K562 (cell line): ENCODE data around the gene KIAA0513. TPM values are rescaled to one million over a fixed set of nuclear protein-coding genes. Genes with fewer than 3 reads are reported as not detected.

Source experiments
- ATAC-seq: fragments of 200-7000 bp; cut with Tn5 transposase; 3 replicates; pipeline ENCODE4 v1.9.1; 2020; ENCODE audit warnings: moderate library complexity
- BruUV-seq: library from RNA; stranded (reverse); fragments of 400-500 nt; replicated peaks from 2 replicates; lab custom pipeline; 2021; lab: Mats Ljungman, UMichigan
- CTCF ChIA-PET: fragments of 300-600 bp; formaldehyde crosslinking; extraction: SDS; loops from one replicate; lab custom pipeline; 2021; ENCODE audit warnings: low intra/inter-chr PET ratio; lab: Yijun Ruan, JAX
- POLR2A ChIA-PET: fragments of 300-600, 350-650 bp; sonication (Branson Sonifier 250); formaldehyde crosslinking; extraction: SDS; loops from one replicate; lab custom pipeline; 2021; ENCODE audit warnings: antibody characterized with exemption, inconsistent platforms; lab: Yijun Ruan, JAX
- DNase-seq, 4 experiments: peaks; one replicate each; pipeline versions ENCODE4 v3.0.0 to v3.0.0-alpha.2; 2011 to 2018; ENCODE audit warnings: low spot score in 3 of 4, mixed read lengths in 3 of 4; ENCODE audit errors: extremely low read depth in 1 of 4
- FAIRE-seq: peaks from 2 replicates; lab custom pipeline; 2011; peaks lifted over from hg19 to GRCh38; lab: Jason Lieb, UNC
- H2AFZ ChIP-seq: 2 replicates; pipeline ENCODE4 v1.6.0; 2011; ENCODE audit warnings: low read depth, low read length, control low read depth, inconsistent platforms
- H3K27ac ChIP-seq: fragments of 200-600 bp; 3 replicates; pipeline ENCODE4 v1.8.0; 2011; ENCODE audit warnings: low read depth, mild to moderate bottlenecking, control low read depth, inconsistent platforms, low read length, moderate library complexity, mixed read lengths; ENCODE audit errors: extremely low read depth
- H3K27me3 ChIP-seq, 2 experiments: fragments of 300-600 bp in 1 of 2; 2 replicates in 1 of 2; 3 replicates in 1 of 2; pipeline versions ENCODE4 v1.6.0 to v1.8.0; 2011; ENCODE audit warnings: inconsistent platforms in 2 of 2, low read length in 2 of 2, mild to moderate bottlenecking in 1 of 2, mixed read lengths in 1 of 2, moderate library complexity in 1 of 2; ENCODE audit not compliant: control insufficient read depth in 2 of 2, insufficient read depth in 2 of 2
- H3K36me3 ChIP-seq: fragments of 300-600 bp; 3 replicates; pipeline ENCODE4 v1.8.0; 2011; ENCODE audit warnings: mild to moderate bottlenecking, low read length, inconsistent platforms; ENCODE audit not compliant: control insufficient read depth, insufficient read depth
- H3K4me1 ChIP-seq, 2 experiments: fragments of 200-600 bp in 1 of 2; replicated peaks in 1 of 2; 2 replicates in 1 of 2; 3 replicates in 1 of 2; pipeline versions ENCODE4 v1.5.1 to v1.8.0; 2011; ENCODE audit warnings: inconsistent platforms in 2 of 2, low read length in 2 of 2, mild to moderate bottlenecking in 1 of 2, mixed read lengths in 1 of 2, moderate library complexity in 1 of 2; ENCODE audit not compliant: control insufficient read depth in 2 of 2, insufficient read depth in 2 of 2
- H3K4me2 ChIP-seq: 2 replicates; pipeline ENCODE4 v1.6.1; 2011; ENCODE audit warnings: low read length, control low read depth, inconsistent platforms, mixed read lengths; ENCODE audit not compliant: insufficient read depth
- H3K4me3 ChIP-seq: fragments of 200-600 bp; sonication (generic), shearing (Covaris generic); 2 replicates; pipeline ENCODE4 v1.5.1; 2016; ENCODE audit warnings: control low read depth, inconsistent platforms
- H3K79me2 ChIP-seq: fragments of 200-600 bp; 3 replicates; pipeline ENCODE4 v1.8.0; 2011; ENCODE audit warnings: low read length, inconsistent platforms; ENCODE audit not compliant: control insufficient read depth, insufficient read depth
- H3K9ac ChIP-seq, 2 experiments: 2 replicates each; pipeline versions ENCODE4 v1.6.0 to v1.6.1; 2011; ENCODE audit warnings: low read depth in 2 of 2, low read length in 2 of 2, control low read depth in 1 of 2, inconsistent platforms in 1 of 2, mild to moderate bottlenecking in 1 of 2, mixed read lengths in 1 of 2; ENCODE audit not compliant: insufficient read depth in 1 of 2
- H3K9me1 ChIP-seq: one replicate; pipeline ENCODE4 v1.6.0; 2011; ENCODE audit warnings: inconsistent platforms, mild to moderate bottlenecking, low read length, moderate library complexity; ENCODE audit not compliant: control insufficient read depth, insufficient read depth
- H3K9me3 ChIP-seq: replicated peaks from 2 replicates; pipeline ENCODE4 v1.5.1; 2011; ENCODE audit warnings: low read depth, low read length, inconsistent platforms; ENCODE audit not compliant: control insufficient read depth, insufficient read depth
- H4K20me1 ChIP-seq: replicated peaks from 2 replicates; pipeline ENCODE4 v1.6.1; 2011; ENCODE audit warnings: low read length, inconsistent platforms, mixed read lengths; ENCODE audit not compliant: control insufficient read depth, insufficient read depth
- BCL6 ChIP-seq: fragments of 250-450 bp; sonication (Bioruptor Pico); IDR thresholded peaks from 2 replicates; pipeline ENCODE4 v1.4.0; 2020
- JUN ChIP-seq, 2 experiments: sonication (generic) in 1 of 2; formaldehyde crosslinking in 1 of 2; IDR thresholded peaks; 2 replicates each; pipeline versions ENCODE4 v1.6.1 to v1.8.0; 2012 to 2022; ENCODE audit warnings: borderline replicate concordance in 2 of 2, mild to moderate bottlenecking in 2 of 2, improper control_type of control experiment in 1 of 2, low read depth in 1 of 2, low read length in 1 of 2, missing genetic modification reagents in 1 of 2
- KAT8 ChIP-seq: fragments of 450-650 bp; IDR thresholded peaks from 2 replicates; pipeline ENCODE4 v1.6.1; 2016; ENCODE audit warnings: low read depth, mild to moderate bottlenecking
- MEIS2 ChIP-seq: fragments of 450-650 bp; IDR thresholded peaks from 2 replicates; pipeline ENCODE4 v1.6.1; 2014; ENCODE audit warnings: mild to moderate bottlenecking; ENCODE audit not compliant: partially characterized antibody
- RBBP5 ChIP-seq: fragments of 200-600 bp; sonication (generic); IDR thresholded peaks from 2 replicates; pipeline ENCODE4 v1.6.1; 2012; ENCODE audit warnings: borderline replicate concordance, mild to moderate bottlenecking, low read length, control low read depth, inconsistent platforms; ENCODE audit not compliant: insufficient read depth, poor library complexity, severe bottlenecking
- RBM39 ChIP-seq: fragments of 200-400 bp; formaldehyde crosslinking; optimal IDR thresholded peaks from 2 replicates; pipeline ENCODE3; 2018; ENCODE audit warnings: low read depth, low read length
- ZNF316 ChIP-seq: fragments of 450-650 bp; IDR thresholded peaks from 2 replicates; pipeline ENCODE4 v1.6.1; 2016
- ZNF57 ChIP-seq: fragments of 450-650 bp; formaldehyde crosslinking; IDR thresholded peaks from 2 replicates; pipeline ENCODE4 v1.4.0; 2020; ENCODE audit warnings: mild to moderate bottlenecking, moderate library complexity
- ZNF707 ChIP-seq: fragments of 250-450 bp; sonication (Bioruptor Pico); conservative IDR thresholded peaks from 2 replicates; pipeline ENCODE4 v1.8.0; 2022; ENCODE audit warnings: inconsistent platforms, mild to moderate bottlenecking, moderate library complexity
- ZNF76 ChIP-seq: fragments of 250-450 bp; sonication (Bioruptor Pico); IDR thresholded peaks from 2 replicates; pipeline ENCODE4 v1.4.0; 2020; ENCODE audit warnings: mild to moderate bottlenecking, moderate library complexity, borderline replicate concordance
- WGBS: fragments of 100-300 bp; shearing (Covaris generic); methylation state at CpG from one replicate; pipeline ENCODE4 v1.1.6; 2016; ENCODE audit warnings: low coverage, mixed read lengths; ENCODE audit not compliant: insufficient coverage; ENCODE audit errors: missing lambda C conversion rate; 5-methylcytosine and 5-hydroxymethylcytosine counted together
- in situ Hi-C: fragments of 300-500 bp; cut with MboI; formaldehyde crosslinking; loops from 4 replicates; pipeline ENCODE4 v1.15.0; 2018; ENCODE audit warnings: inconsistent platforms, mixed read lengths
- intact Hi-C: fragments of 100-400 bp; cut with micrococcal nuclease; formaldehyde crosslinking; loops from 2 replicates; pipeline ENCODE4 v1.14.2; 2022
- polyA plus RNA-seq, 8 experiments: library from polyadenylated mRNA; depleted of rRNA in 4 of 8; stranded (reverse) in 5 of 8; unstranded in 3 of 8; fragments of >200 nt; fragmentation: Nextera tagmentation in 2 of 8; fragmentation: Illumina TruSeq in 1 of 8; extraction: Ambion mirVana in 2 of 8; extraction: Trizol in 1 of 8; gene quantifications; 2 replicates each; pipeline versions ENCODE4 v1.2.1 to v1.2.3, GENCODE V29; 2011 to 2014; ENCODE audit warnings: inconsistent platforms in 1 of 8, missing spikeins in 1 of 8
- total RNA-seq, 7 experiments: library from RNA; depleted of rRNA in 6 of 7; stranded (reverse); fragments of >200 nt in 6 of 7; fragmentation: Illumina TruSeq in 2 of 7; extraction: Trizol in 2 of 7; gene quantifications; 2 replicates each; pipeline versions ENCODE4 v1.2.1 to v1.2.3, GENCODE V29; 2011 to 2021; ENCODE audit warnings: low replicate concordance in 1 of 7
- TF ChIP-seq, protein P1 (sequence below): fragments of 450-650 bp; IDR thresholded peaks from 2 replicates; pipeline ENCODE4 v1.6.1; 2016
- TF ChIP-seq, protein P2 (sequence below): sonication (generic); formaldehyde crosslinking; IDR thresholded peaks from 2 replicates; pipeline ENCODE4 v1.9.0; 2022; ENCODE audit warnings: mild to moderate bottlenecking, missing genetic modification reagents
- TF ChIP-seq, protein P3 (sequence below): fragments of 450-650 bp; formaldehyde crosslinking; IDR thresholded peaks from 2 replicates; pipeline ENCODE4 v1.4.0; 2022; ENCODE audit warnings: missing genetic modification characterization

The KIAA0513 gene
- total and polyA plus RNA-seq, 9 of the 15 experiments (the other 6 are each of a cell fraction or from before 2014, with no cell fraction given): 0.18 to 13.7 (median 10.2) TPM

DNA sequence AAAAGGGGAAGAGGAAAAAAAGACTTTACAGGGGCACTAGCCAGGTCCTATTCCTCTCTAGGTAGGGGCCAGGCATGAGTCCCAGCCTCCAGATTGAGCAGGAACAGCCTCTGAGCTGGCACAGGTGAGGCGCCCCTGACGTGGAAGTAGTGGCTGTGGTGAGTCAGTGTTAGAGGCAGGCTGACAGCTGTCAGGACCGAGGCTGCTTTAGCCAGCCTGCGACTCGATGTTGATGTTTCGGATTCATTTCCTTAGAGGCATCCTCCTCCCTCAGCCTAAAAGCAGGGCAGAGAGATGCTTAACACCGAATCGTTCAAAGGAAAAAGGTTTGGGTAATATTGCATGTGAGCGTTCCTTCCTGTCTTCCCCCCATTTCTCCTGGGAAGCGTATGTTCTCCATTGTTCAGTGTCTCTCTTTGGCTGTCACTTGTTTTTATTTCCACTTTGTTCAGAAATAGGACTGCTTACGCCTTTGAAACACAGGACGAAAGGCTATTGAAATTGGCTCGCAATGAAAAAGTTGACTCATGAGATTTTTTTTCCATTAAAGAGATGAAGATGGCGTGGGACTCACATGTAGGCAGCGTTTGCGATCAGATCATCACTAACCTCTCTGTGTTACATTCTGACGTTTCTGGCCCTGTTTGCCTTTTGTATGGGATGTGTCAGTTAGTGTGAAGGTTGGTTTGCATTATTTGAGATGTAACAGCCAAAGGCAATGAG is 1.3 kb downstream of the KIAA0513 start:
- H4K20me1 ChIP-seq: no peaks in the 10 kb centered on the region
- POLR2A ChIA-PET: interaction anchor here (1.5 to 4.5 kb wide), 4 partner anchors 17 to 56 kb away, joined by 4 to 50 read pairs (median 9); partner anchors contain the start of gene ZDHHC7
- H3K9me3 ChIP-seq: no peaks in the 10 kb centered on the region
- in situ Hi-C loops (no loop called here), intact Hi-C loops (loop anchor here (2.0 to 5.0 kb wide), 2 partner anchors 28 to 58 kb away; no protein-coding TSS in a partner anchor)
- H3K27me3 ChIP-seq: no peaks in the 10 kb centered on the region
- no peak overlapping the region for H3K4me3 ChIP-seq
- peak overlapping the region; percentile 57 to 93; a peak in 3 of 4 replicates for H3K9ac ChIP-seq
- H2AFZ ChIP-seq: no peak overlapping the region
- no peak for FAIRE-seq
- no TSS peak for BruUV-seq
- TF ChIP-seq ZNF316 (peak; percentile 34; the same call in 1 of the 2 replicates), RBM39 (no peak), ZNF76 (0 out of 2 replicates have a peak, but pooled peaks have one; percentile 26), RBBP5 (peak; percentile 5), ZNF57 (CRISPR knock-in tag) (0 out of 2 replicates have a peak, but pooled peaks have one; percentile 30), MEIS2 (peak; percentile 8), KAT8 (no peak), JUN (IDR thresholded peaks at IDR 0.05; ENCODE audit: borderline replicate concordance, low read depth, low read length) (0 out of 2 replicates have a peak, but pooled peaks have one; percentile 11), JUN (CRISPR knock-in tag; IDR thresholded peaks at IDR 0.05; ENCODE audit: borderline replicate concordance) (0 out of 2 replicates have a peak, but pooled peaks have one; percentile 42), BCL6 (CRISPR knock-in tag) (no peak), ZNF707 (CRISPR knock-in tag) (no peak)
- TF ChIP-seq, protein P1, sequence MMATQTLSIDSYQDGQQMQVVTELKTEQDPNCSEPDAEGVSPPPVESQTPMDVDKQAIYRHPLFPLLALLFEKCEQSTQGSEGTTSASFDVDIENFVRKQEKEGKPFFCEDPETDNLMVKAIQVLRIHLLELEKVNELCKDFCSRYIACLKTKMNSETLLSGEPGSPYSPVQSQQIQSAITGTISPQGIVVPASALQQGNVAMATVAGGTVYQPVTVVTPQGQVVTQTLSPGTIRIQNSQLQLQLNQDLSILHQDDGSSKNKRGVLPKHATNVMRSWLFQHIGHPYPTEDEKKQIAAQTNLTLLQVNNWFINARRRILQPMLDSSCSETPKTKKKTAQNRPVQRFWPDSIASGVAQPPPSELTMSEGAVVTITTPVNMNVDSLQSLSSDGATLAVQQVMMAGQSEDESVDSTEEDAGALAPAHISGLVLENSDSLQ: peak; percentile 24
- TF ChIP-seq, protein P2, sequence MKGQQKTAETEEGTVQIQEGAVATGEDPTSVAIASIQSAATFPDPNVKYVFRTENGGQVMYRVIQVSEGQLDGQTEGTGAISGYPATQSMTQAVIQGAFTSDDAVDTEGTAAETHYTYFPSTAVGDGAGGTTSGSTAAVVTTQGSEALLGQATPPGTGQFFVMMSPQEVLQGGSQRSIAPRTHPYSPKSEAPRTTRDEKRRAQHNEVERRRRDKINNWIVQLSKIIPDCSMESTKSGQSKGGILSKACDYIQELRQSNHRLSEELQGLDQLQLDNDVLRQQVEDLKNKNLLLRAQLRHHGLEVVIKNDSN (CRISPR knock-in tag): 0 out of 2 replicates have a peak, but pooled peaks have one; percentile 16
- TF ChIP-seq, protein P3, sequence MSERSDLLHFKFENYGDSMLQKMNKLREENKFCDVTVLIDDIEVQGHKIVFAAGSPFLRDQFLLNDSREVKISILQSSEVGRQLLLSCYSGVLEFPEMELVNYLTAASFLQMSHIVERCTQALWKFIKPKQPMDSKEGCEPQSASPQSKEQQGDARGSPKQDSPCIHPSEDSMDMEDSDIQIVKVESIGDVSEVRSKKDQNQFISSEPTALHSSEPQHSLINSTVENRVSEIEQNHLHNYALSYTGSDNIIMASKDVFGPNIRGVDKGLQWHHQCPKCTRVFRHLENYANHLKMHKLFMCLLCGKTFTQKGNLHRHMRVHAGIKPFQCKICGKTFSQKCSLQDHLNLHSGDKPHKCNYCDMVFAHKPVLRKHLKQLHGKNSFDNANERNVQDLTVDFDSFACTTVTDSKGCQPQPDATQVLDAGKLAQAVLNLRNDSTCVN: no peak
- TF ChIP-seq, all 486 proteins: peak for 8
- H3K36me3 ChIP-seq: no peaks in the 10 kb centered on the region; the same call in 2 of the 3 replicates
- H3K79me2 ChIP-seq: peaks cover 4% of the 10 kb centered on the region; the same call in 2 of the 3 replicates
- ATAC-seq: no peak
- no peaks in the 10 kb centered on the region for H3K9me1 ChIP-seq
- CTCF ChIA-PET: no interaction called here
- peak in 1 of 4 experiments; percentile 52 for DNase-seq
- peaks cover 33 to 39% of the 10 kb centered on the region in 2 experiments for H3K4me1 ChIP-seq
- H3K4me2 ChIP-seq: peak overlapping the region; percentile 72
- no peak overlapping the region for H3K27ac ChIP-seq
- 36% methylated on average over 17 of the region's 17 CpGs for WGBS
